H4 (cell line): Measurements from ENCODE around the gene EFL1. TPM values are rescaled to one million over a fixed set of nuclear protein-coding genes. Genes with fewer than 3 reads are reported as not detected.
"Not testable (repeated sequence)": the region's sequence is repeated elsewhere in the genome, so short reads cannot be mapped to it uniquely, and the experiment has no call there.

Source experiments
- DNase-seq: peaks from one replicate; pipeline ENCODE4 v3.0.0-alpha.2; 2015; ENCODE audit warnings: low spot score
- total RNA-seq: library from RNA; depleted of rRNA; stranded (reverse); fragments of >200 nt; shearing (Covaris generic); gene quantifications from 2 replicates; pipeline ENCODE4 v1.2.3, GENCODE V29; 2014; rRNA removed

EFL1 gene
- total RNA-seq: 9.7 and 10.5 TPM in 2 replicates

DNA sequence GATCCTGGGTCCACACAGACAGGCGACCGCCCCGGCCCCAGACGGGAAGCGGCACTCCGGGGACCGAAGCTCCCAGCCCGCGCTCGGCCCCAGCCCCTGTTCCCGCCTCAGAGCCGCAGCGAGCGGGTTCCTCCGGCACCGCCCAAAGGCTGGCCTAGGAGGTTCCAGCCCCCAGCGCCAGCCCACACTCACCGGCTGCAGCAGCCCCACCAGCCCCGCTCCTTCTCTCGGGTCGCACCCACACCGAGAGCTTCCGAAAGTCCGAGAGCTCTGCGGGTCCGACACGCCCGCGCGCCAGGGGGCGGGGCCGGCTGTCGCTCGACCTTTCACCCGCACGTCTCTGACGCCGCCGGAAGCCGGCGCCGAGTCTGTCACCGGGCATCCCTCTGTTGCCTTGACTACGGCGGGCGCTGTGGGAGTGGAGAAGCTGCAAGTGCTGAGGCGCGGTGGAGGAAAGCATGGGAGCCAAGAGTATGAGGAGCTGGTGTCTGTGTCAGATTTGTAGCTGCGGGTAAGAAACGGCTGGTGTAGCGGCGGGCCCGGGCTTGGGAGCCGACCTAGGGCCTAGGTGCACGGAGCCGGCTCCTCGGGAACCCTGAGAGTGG is at the start of gene EFL1, which contains the start of gene SAXO2:
EFL1 (minus strand) TSS at position 313 of the 605 bp plus-strand sequence. CDS start 956 bp downstream, outside the sequence.
SAXO2 (plus strand) TSS at position 397 of the 605 bp plus-strand sequence; CDS start at position 459, 62 bp downstream.
- DNase-seq: peak; percentile 69

DNA sequence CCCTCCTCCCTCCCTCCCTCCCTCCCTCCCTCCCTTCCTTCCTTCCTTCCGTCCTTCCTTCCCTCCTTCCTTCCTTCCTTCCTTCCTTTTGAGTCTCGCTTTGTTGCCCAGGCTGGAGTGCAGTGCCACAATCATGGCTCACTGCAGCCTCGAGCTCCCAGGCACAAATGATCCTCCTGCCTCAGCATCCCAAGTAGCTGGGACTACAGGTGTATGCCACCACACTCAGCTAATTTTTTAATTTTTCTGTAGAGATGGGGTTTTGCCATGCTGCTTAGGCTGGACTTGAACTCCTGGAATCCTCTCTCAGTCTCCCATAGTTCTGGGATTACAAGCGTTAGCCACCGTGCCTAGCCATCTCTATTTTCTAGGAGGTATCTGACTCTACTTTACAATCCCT is 48.8 kb upstream of the EFL1 start:
- not testable (repeated sequence) for DNase-seq

DNA sequence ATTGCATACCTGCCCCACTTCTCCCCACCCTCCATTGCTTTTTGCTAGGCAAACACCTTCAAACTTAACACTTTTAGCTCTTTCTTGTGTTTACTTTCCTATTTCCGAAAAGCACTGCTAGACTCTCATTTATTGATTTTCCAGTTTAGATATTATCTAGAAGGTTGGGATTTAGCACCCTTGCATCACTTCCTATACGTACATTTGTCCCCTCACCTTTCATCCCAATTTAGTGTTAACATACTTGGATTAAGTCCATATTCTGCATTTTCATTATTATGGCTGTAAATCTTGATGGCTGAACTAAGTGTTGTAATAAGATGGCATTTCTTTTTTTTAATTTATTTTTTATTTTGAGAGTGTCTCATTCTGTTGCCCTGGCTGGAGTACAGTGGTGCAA is 47.3 kb upstream of the EFL1 start:
- no peak for DNase-seq

DNA sequence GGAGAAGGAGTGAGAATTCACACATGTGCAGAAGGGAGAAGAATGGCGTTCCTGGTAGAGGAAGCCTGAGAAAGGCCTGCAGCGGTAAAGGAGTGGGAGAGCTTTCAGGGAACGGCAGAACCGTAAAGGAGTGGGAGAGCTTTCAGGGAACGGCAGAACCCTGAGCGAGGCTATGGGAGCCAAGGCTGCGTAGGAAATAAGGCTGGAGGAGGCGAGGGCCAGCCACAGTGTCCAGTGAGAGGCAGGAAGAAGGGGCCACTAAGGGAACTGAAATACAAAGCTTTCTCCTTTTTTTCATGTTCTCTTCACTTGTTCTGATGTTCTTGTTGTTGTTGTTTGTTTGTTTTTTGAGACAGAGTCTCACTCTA is 45.2 kb upstream of the EFL1 start:
- no peak for DNase-seq

DNA sequence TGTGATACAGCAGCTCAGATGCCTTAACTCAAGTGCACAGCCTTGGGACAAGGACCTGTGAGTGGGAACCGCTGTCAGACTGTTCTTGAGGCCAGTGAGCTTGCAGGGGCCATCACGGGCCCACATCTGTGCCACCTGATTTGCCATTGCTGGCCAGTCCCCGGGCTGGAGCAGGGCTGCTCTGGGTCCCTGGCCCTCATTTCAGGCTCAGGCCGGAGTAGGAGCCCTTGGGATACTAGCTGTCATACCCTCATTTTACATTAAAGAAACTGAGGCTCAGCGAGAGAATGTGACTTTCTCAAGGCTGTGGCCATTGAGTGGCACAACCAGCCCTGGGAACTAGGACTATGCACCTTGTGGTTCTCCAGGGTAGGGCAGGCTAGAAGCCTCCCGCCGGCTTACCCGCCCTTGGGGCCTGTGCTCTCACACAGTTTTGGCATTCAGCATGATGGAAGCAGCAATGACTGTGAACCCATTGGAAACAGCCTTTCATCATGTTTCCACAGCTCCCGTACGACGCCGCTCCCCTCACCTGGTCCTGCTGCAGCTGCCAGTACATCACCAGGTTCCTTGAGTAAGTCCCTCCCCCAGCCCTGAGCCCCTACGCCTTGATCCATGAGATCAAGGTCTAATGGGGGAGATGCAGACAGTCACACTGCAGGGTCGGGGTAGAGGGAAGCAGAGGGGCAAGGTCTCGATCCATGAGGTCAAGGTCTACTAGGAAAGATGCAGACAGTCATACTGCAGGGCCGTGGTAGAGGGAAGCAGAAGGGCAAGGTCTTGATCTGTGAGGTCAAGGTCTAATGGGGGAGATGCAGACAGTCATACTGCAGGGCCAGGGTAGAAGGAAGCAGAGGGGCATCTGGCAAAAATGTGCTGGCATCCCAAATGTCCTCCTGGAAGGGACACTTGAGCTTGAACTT is 44.5 kb upstream of the EFL1 start:
- DNase-seq: no peak

DNA sequence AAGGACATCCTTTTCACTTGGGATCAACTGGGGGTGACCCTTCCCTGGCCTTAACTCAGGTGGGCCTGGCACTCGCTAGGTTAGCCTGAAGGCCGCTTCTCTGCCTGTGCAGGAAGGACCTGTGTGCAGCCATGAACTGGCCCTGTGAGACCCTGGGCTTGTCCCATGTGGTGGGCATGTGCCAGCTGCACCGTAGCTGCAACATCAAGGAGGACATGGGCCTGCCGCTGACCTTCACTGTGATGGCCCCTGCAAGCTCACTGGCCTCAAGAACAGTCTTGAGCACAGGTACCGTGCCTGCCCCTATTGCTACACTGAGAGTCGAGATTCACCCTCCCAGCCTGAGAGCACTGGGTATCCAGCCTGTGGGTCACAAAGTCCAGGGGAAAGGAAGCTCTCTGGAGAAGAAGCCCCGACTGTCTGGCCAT is 43.1 kb upstream of the EFL1 start:
- no peak for DNase-seq

DNA sequence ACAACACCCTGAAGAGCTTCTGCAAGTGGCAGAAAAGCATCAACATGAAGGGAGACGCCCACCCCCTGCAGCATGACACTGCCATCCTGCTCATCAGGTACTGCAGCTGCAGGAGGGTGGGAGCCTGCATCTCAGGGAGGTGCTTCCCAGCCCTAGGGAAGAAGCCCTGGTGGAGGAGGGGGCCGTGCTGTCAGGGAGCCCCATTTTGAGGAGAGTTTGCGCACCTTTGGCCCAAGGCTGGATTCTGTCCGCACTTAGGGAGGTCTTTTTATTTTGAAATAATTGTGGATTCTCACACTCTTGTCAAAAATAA is 42.2 kb upstream of the EFL1 start:
- no peak for DNase-seq

DNA sequence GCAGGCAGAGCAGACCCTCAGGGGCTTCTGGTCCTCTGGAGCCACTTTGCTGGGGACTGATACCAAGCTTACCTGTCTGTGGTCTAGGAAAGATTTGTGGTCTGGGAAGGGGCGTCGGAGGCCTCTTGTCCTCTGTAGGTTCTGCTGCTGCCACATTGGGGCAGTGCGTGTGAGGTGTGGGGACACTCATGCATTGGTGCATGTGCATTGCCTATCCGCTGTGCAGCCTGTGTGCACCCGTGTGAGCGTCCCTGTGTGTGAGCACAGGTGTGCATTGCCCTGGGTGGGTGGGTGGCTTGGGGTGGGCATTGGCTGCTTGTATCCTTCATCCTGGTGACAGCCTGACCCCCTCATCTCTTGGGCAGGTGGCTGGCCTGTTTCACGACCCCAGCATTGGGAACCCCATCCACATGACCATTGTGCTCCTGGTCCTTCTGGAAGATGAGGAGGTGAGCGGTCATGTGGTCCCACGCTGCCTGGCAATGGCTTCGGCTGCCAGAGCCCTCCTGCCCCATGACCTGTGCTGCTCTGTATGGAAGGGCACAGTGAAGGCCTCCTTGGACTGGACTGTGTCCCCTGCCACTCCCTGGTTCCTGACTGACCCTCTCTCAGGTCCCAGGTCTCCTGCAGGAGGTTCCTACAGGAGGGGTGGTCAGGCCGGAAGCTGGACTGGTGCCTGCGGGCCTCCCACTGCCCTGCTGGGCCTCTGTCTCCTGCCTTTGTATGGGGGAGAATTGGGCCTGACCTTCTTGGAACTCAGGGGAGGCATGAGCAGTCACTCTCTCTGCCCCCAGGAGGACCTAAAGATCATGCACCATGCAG is 41.6 kb upstream of the EFL1 start:
- DNase-seq: no peak

DNA sequence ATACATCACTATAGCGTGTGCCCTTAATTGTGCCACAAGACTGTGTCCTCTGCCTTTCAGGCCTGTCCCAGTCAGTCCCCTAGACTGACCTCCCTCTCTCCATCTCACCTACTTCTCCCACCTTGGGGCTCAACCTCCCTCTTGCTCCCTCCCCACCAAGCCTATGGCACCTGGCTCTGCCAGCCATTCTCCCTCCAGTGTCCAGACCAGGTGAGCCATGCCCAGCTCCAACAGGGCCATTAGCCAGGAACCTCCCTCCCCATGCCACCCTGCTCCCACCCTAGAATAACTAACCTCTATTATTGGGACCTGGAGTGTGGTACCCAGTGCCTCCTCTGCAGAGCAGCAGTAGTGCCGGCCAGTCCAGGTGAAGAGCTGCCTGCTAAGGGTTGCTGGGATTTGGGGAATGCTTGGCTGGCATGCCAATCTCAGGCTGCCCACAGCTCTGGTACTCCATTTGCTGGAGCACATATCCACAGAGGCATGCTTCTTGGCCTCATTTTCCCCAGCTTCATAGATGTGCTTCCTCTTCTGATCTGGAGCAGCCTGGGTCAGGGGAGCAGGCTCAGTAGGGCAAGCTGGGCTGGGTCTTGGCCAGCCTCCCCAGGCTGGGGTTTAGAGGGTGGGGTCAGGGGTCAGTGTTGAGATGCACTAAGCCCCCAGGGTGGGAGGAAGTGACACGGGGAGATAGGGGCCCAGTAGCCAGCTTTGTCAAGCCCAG is 38.9 kb upstream of the EFL1 start:
- DNase-seq: no peak

DNA sequence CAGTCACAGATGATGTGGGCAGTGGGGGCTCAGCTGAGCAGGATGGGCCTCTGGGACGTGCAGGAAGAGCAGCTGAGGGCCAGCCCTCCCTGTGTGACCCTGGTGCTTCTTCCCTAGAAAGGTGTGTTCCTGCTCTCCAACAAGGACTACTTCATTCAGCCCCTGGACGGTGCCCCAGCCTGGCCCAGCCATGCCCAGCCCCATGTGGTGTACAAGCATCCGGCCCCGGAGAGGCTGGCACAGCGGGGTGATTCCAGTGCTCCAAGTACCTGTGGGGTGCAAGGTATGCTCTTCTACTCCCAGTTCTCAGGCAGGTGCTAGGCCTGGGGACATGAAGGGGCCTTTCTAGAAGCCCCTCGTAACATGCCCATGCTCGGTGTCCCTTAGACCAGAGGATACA is 38.3 kb upstream of the EFL1 start:
- no peak for DNase-seq

DNA sequence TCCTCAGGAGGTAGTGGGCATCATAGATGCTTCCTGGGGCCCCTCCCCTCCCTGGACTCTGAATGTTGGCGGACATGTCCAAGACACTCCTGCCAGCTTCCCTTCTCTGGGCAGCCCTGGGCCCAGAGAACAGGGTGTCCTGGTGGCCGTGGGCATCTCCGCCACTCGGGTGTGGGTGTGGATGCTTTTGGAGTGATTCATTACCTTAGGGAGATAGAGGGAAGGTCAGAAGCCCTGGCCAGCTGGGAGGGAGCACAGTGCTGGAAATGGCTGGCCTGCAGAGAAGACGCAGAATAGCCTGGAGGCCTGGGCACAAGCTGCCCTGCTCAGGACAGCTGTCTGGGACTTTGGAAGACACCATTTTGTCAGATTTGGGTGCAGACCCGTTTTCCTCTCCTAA is 37.8 kb upstream of the EFL1 start:
- DNase-seq: not testable (repeated sequence)

DNA sequence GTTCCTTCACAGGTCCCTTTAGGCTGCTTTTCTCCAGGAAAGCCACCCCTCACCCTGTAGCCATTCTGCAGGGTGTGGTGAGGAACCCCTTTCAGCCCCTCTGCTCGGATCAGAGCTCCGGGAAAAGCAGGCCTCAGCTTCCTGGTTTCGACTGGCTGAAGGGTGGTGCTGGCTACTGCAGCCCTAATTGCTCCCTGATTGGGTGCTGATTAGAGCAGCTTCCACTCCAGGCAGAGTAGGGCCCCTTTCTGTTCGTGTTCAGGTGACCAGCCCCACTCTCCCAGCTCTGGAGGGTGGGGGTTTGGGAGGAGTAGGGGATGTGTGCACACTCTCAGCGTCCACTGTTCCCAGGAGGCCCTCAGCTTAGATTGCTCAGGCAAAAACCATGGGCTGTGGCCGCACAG is 37.0 kb upstream of the EFL1 start:
- not testable (repeated sequence) for DNase-seq

DNA sequence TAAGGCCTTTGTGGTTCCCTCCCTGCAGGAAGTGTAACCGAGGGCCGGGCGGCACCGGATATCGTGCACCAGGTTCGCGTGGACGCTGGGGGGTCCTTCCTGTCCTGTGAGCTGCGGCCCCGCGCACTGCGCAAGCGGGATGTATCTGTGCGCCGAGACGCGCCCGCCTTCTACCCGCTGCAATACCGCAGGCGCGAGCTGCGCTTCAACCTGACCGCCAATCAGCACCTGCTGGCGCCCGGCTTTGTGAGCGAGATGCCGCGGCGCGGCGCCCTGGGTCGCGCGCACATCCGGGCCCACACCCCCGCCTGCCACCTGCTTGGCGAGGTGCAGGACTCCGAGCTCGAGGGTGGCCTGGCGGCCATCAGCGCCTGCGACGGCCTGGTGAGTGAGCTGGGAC is 36.0 kb upstream of the EFL1 start:
- no peak for DNase-seq

DNA sequence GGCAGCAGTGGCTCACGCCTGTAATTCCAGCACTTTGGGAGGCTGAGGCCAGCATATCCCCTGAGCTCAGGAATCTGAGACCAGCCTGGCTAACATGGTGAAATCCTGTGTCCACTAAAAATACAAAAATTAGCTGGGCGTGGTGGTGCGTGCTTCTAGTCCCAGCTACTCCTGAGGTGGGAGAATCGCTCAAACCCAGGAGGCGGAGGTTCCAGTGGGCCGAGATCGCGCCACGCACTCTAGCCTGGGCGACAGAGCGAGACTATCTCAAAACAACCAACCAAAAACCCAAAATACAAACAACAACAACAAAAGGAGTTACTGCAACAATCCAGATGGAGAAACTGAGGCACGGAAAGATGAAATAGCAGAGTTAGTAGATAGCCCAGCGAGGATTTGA is 35.5 kb upstream of the EFL1 start:
- DNase-seq: no peak

DNA sequence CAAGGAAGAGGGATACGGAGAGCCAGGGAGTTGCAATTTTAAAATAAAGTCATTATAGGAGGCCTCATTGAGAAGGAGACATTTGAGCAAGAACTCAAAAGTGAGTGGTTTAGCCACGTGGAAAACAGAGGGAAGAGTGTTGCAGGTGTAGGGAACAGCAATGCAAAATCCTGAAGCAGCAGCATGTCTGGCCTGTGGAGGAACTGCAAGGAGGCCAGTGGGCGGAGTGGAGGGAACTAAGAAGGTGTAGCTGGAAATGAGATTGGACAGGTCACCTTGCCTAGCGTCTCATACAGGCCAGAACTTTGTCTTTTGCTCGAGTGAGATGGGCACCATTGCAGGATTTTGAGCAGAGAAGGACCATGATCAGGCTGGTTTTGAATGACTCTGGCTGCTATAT is 35.0 kb upstream of the EFL1 start:
- no peak for DNase-seq

DNA sequence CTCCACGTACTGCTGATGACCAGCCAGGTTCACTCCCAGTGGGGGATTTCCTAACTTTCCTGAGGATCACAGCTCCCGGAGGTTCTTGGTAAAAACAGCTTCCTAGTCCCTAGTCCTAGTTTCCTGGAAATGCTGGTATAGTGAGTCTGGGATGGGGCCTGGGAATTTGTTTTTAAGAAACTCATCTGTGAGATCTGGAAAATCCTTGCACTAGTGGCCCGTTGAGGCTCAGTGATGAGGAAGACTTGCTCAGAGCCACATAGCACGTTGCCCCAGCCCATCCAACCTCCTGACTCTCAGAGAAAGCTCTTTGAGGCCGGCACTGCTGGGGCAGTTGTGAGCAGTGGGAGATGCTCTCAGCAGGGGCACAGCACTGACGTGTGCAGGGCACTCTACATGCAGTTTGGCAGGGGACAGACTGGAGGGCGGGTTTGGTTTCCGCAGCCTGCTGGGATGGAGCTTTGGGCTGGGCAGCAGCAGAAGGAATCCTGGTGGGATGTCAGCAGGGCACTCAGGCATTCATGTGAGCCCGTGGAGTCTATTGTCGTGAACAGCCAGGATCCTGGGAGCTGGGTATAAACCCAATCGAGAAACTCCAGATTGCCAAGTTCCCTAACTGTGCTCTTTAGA is 31.6 kb upstream of the EFL1 start:
- no peak for DNase-seq

DNA sequence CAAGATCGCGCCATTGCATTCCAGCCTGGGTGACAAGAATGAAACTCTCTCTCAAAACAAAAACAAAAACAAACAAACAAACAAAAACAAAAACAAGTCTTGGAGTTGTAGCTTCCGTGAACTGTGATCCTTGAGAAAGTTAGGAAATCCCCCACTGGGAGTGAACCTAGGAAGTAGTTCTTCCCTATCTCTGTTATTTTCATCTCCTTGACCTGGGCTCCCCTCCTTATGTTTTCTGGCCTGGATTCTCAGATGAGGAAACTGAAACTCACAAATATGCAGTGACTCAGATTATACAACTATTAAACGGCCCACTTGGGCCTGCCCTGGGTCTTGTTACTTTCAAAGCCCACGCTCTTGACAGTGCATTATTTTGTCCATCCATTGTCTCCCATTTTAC is 29.7 kb upstream of the EFL1 start:
- DNase-seq: no peak

DNA sequence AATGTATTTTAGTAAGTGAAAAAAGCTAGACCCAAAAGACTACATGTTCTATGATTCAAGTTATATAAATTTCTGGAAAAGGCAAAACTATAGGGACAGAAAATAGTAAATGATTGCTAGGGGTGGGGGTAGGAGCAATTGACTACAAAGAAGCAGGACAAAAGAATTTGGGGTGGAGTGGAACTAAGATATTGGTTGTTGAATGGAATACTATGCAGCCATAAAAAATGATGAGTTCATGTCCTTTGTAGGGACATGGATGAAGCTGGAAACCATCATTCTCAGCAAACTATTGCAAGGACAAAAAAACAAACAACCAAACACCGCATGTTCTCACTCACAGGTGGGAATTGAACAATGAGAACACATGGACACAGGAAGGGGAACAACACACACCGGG is 25.7 kb upstream of the EFL1 start:
- DNase-seq: not testable (repeated sequence)

DNA sequence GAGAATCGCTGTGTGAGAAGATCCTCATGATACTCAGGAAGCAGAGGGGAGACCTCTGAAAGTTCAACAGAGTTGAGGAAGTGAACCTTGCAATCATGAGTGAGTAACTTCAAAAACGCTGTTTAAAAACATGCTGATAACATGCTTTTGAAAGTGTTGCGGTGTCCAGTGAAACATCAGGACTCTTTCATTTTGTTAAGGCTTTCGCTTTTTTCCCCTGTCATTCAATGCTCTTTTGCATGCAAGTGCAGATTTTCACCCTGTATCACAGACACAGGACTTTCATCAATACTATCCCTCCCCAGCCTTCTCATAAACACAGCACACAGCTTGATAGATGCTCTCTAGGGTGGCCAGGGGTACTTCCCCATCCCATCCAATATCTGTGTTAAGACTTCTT is 23.9 kb upstream of the EFL1 start:
- not testable (repeated sequence) for DNase-seq

DNA sequence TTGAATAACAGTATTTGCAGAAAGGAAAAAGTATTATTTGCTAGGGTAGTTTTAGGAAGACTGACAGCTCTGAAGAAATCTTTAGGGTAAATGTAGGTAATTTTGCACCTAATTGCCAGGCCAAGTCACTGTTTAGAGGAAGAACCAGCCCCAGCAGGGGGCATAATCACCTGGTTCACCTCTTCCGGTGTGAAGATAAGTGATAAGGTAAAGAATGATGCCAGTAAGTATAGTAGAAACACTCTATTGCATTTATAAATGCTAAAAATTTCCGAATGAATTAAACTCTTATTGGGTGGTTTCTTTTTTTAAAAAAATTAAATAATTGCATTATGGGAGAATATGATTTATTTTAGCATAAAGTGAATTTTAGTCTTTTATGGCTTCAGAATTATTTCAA is 21.8 kb upstream of the EFL1 start:
- DNase-seq: not testable (repeated sequence)

DNA sequence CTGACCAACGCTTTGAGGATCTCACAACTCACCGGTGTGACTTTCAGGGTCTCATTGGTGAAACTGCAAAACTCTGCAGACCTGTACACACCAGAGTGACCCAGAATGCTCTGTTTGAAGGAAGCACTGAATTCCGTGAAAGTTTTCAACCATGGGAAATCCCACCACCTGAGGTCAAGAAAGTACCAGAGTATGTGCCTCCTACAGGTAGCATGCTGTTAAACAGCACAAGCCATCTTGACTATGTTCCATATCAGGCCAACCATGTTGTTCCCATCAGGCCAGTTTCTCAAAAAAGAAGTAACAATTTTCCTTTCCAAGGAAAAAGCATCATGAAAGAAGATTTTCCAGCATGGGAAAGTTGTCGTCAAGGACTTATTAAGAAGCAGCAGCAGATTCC is 19.9 kb upstream of the EFL1 start:
- not testable (repeated sequence) for DNase-seq
